Trophoblast cell (in vitro differentiated cells and primary cell): ENCODE data around the gene MAMLD1.

Source experiments
- DNase-seq, 2 donors: peaks; one replicate each; pipeline ENCODE4 v3.0.0-alpha.2; 2016
- H2AFZ ChIP-seq: 2 replicates; pipeline ENCODE4 v1.6.1; 2013; ENCODE audit warnings: low read length, moderate library complexity, mild to moderate bottlenecking; ENCODE audit not compliant: insufficient read depth, poor library complexity
- H2AK5ac ChIP-seq: 2 replicates; pipeline ENCODE4 v1.6.1; 2013; ENCODE audit warnings: mild to moderate bottlenecking, low read length
- H2BK120ac ChIP-seq: 2 replicates; pipeline ENCODE4 v1.6.1; 2013; ENCODE audit warnings: low read length, mild to moderate bottlenecking, moderate library complexity; ENCODE audit not compliant: insufficient read depth, poor library complexity
- H2BK12ac ChIP-seq: 2 replicates; pipeline ENCODE4 v1.6.1; 2013; ENCODE audit warnings: mild to moderate bottlenecking, low read length, moderate library complexity
- H2BK5ac ChIP-seq: 2 replicates; pipeline ENCODE4 v1.6.1; 2013; ENCODE audit warnings: low read length, low read depth, moderate library complexity, mild to moderate bottlenecking; ENCODE audit not compliant: poor library complexity
- H3K14ac ChIP-seq: 2 replicates; pipeline ENCODE4 v1.6.1; 2013; ENCODE audit warnings: mild to moderate bottlenecking, low read length
- H3K18ac ChIP-seq: 2 replicates; pipeline ENCODE4 v1.6.1; 2013; ENCODE audit warnings: mild to moderate bottlenecking, low read length
- H3K23ac ChIP-seq: 2 replicates; pipeline ENCODE4 v1.6.1; 2013; ENCODE audit warnings: low read length
- H3K27ac ChIP-seq: 2 replicates; pipeline ENCODE4 v1.5.1; 2013; ENCODE audit warnings: low read depth, mild to moderate bottlenecking, inconsistent platforms, low read length, moderate library complexity
- H3K27me3 ChIP-seq: 2 replicates; pipeline ENCODE4 v1.6.1; 2013; ENCODE audit warnings: inconsistent platforms, mild to moderate bottlenecking, low read length, moderate library complexity; ENCODE audit not compliant: insufficient read depth
- H3K36me3 ChIP-seq, 2 experiments: 1 replicate in 1 of 2; 2 replicates in 1 of 2; pipeline ENCODE4 v1.6.1; 2013; ENCODE audit warnings: low read length in 2 of 2, mild to moderate bottlenecking in 2 of 2, moderate library complexity in 1 of 2; ENCODE audit not compliant: insufficient read depth in 2 of 2, control insufficient read depth in 1 of 2
- H3K4ac ChIP-seq: 2 replicates; pipeline ENCODE4 v1.6.1; 2013; ENCODE audit warnings: low read depth, mild to moderate bottlenecking, low read length, moderate library complexity
- H3K4me1 ChIP-seq, 2 experiments: 1 replicate in 1 of 2; 2 replicates in 1 of 2; pipeline ENCODE4 v1.6.1; 2013; ENCODE audit warnings: low read length in 2 of 2, mild to moderate bottlenecking in 2 of 2, moderate library complexity in 1 of 2; ENCODE audit not compliant: insufficient read depth in 2 of 2, control insufficient read depth in 1 of 2
- H3K4me2 ChIP-seq: 2 replicates; pipeline ENCODE4 v1.6.1; 2013; ENCODE audit warnings: inconsistent platforms, mild to moderate bottlenecking, low read length, moderate library complexity
- H3K4me3 ChIP-seq: 2 replicates; pipeline ENCODE4 v1.5.1; 2013; ENCODE audit warnings: mild to moderate bottlenecking, low read depth, low read length, inconsistent platforms
- H3K79me1 ChIP-seq: one replicate; pipeline ENCODE4 v1.6.1; 2013; ENCODE audit warnings: low read length
- H3K79me2 ChIP-seq: 2 replicates; pipeline ENCODE4 v1.6.1; 2013; ENCODE audit warnings: low read length, mild to moderate bottlenecking; ENCODE audit not compliant: control insufficient read depth, insufficient read depth, poor library complexity
- H3K9ac ChIP-seq: 2 replicates; pipeline ENCODE4 v1.6.1; 2013; ENCODE audit warnings: mild to moderate bottlenecking, low read length
- H3K9me3 ChIP-seq: 2 replicates; pipeline ENCODE4 v1.6.1; 2013; ENCODE audit warnings: low read depth, mild to moderate bottlenecking, control low read depth, inconsistent platforms, low read length; ENCODE audit not compliant: insufficient read depth
- H4K12ac ChIP-seq: 2 replicates; pipeline ENCODE4 v1.6.1; 2013; ENCODE audit warnings: low read depth, mild to moderate bottlenecking, low read length, moderate library complexity
- H4K8ac ChIP-seq: 2 replicates; pipeline ENCODE4 v1.6.1; 2013; ENCODE audit warnings: low read depth, mild to moderate bottlenecking, low read length, moderate library complexity
- H4K91ac ChIP-seq: one replicate; pipeline ENCODE4 v1.6.1; 2013; ENCODE audit warnings: low read depth, mild to moderate bottlenecking, low read length, moderate library complexity
- WGBS: extraction: QIAGEN DNeasy Blood & Tissue Kit; methylation state at CpG from one replicate; pipeline ENCODE4 v1.1.7; 2013; ENCODE audit warnings: missing lambda C conversion rate; ENCODE audit not compliant: insufficient read length, insufficient coverage; ENCODE audit errors: extremely low coverage; 5-methylcytosine and 5-hydroxymethylcytosine counted together

Gene MAMLD1

DNA sequence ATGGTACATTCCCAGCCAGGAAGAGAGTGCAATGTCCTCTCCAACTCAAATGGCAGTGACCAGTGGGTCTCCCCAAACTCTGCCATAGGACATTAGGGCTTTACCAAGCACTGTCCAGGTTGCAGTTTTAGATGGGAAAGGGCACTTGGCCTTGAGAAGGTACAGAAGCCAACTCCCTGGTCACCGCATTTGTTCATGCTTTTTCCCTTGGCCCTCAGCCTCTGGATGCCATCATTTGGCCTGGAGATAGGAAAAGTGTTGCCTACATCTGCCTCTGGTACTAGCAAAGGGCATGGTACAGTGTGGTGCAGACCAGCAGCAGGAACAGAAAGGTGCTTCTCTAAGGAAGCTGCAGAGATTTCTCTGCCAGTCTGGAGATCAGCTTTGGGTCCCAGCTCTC lies 93.8 kb downstream of the MAMLD1 start:
- no peak overlapping the region for H2AK5ac ChIP-seq
- no peak for DNase-seq
- H3K9me3 ChIP-seq = no peaks in the 10 kb centered on the region
- H3K14ac ChIP-seq = no peak overlapping the region
- no peak overlapping the region for H3K4ac ChIP-seq
- no peak overlapping the region for H2BK5ac ChIP-seq
- H3K36me3 ChIP-seq = no peaks in the 10 kb centered on the region
- no peak overlapping the region for H3K9ac ChIP-seq
- no peaks in the 10 kb centered on the region for H3K4me1 ChIP-seq
- H2BK120ac ChIP-seq = no peak overlapping the region
- H3K79me1 ChIP-seq = no peaks in the 10 kb centered on the region
- H4K12ac ChIP-seq = no peak overlapping the region
- no peak overlapping the region for H3K4me2 ChIP-seq
- H3K4me3 ChIP-seq = no peak overlapping the region
- WGBS = no CpG with 5 or more reads among the region's 1 CpG
- H4K91ac ChIP-seq = no peak overlapping the region
- H3K27me3 ChIP-seq = no peaks in the 10 kb centered on the region
- H3K23ac ChIP-seq = no peak overlapping the region
- H3K18ac ChIP-seq = no peak overlapping the region
- H3K79me2 ChIP-seq = no peaks in the 10 kb centered on the region
- H2BK12ac ChIP-seq = no peak overlapping the region
- H4K8ac ChIP-seq = no peak overlapping the region
- no peak overlapping the region for H2AFZ ChIP-seq
- no peak overlapping the region for H3K27ac ChIP-seq

DNA sequence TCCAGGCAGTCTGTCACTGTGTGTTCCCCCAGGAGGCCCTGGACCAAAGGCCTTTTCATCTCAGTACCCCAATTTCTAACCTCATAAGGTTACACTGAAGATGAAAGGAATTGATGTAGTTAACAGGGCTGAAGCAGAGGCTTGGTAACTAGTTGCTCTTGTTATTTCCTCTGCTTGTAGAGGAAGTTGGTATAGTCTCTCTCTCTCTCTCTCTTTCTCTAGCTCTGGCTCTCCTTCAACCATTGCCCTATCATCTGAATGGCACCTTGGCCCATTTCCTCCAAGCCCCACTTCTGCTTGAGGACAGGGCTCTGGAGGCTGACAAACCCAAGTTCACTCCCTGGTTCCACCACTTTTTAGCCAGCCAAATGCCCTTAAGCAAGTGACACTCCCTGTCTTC lies 96.1 kb downstream of the MAMLD1 start:
- Histone ChIP-seq H2AFZ (no peak overlapping the region), H3K18ac (no peak overlapping the region), H3K4me3 (no peak overlapping the region), H2AK5ac (no peak overlapping the region), H2BK120ac (no peak overlapping the region), H2BK5ac (no peak overlapping the region), H3K4me2 (no peak overlapping the region), H3K9me3 (no peaks in the 10 kb centered on the region), H4K12ac (no peak overlapping the region), H3K4me1 (no peaks in the 10 kb centered on the region), H3K79me1 (no peaks in the 10 kb centered on the region), H3K36me3 (no peaks in the 10 kb centered on the region), H4K91ac (no peak overlapping the region), H3K14ac (no peak overlapping the region), H3K9ac (no peak overlapping the region), H3K79me2 (no peaks in the 10 kb centered on the region), H3K27me3 (no peaks in the 10 kb centered on the region), H4K8ac (no peak overlapping the region), H3K4ac (no peak overlapping the region), H3K27ac (no peak overlapping the region), H2BK12ac (no peak overlapping the region), H3K23ac (no peak overlapping the region)
- peak; percentile 44 to 68 for DNase-seq

DNA sequence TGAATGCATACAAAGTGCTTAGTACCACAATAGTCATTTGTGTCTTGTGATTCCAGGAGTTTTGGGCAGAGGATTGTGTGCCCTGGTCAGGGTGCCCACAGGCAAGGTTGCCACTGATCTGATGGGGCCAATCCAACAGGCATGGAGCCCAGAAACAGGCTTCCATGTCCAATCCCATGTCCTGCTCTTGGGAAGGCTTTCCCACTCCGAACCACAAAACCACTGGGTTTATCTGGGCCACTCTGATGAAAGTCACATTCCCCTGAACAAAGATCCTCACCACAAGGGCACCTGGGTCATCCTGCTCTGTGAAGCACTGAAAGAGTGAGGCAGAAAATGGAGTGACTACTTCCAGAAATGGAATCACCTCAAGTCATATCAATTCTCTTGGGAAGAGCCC lies 96.9 kb downstream of the MAMLD1 start:
- H2AFZ ChIP-seq = no peak overlapping the region
- H3K79me1 ChIP-seq = no peaks in the 10 kb centered on the region
- H3K4me3 ChIP-seq = no peak overlapping the region
- no peaks in the 10 kb centered on the region for H3K4me1 ChIP-seq
- no peak for DNase-seq
- no peak overlapping the region for H2BK120ac ChIP-seq
- WGBS = no CpG with 5 or more reads among the region's 1 CpG
- no peak overlapping the region for H4K8ac ChIP-seq
- no peak overlapping the region for H2AK5ac ChIP-seq
- H3K27me3 ChIP-seq = no peaks in the 10 kb centered on the region
- H3K9ac ChIP-seq = no peak overlapping the region
- no peak overlapping the region for H2BK5ac ChIP-seq
- no peaks in the 10 kb centered on the region for H3K79me2 ChIP-seq
- H3K4ac ChIP-seq = no peak overlapping the region
- H3K27ac ChIP-seq = no peak overlapping the region
- no peak overlapping the region for H3K14ac ChIP-seq
- H3K23ac ChIP-seq = no peak overlapping the region
- no peak overlapping the region for H4K91ac ChIP-seq
- no peak overlapping the region for H3K18ac ChIP-seq
- no peaks in the 10 kb centered on the region for H3K9me3 ChIP-seq
- H4K12ac ChIP-seq = no peak overlapping the region
- H3K36me3 ChIP-seq = no peaks in the 10 kb centered on the region
- H2BK12ac ChIP-seq = no peak overlapping the region
- no peak overlapping the region for H3K4me2 ChIP-seq

GRCh38 chrX:150460781-150461180 lies 97.7 kb downstream of the MAMLD1 start:
- H2BK5ac ChIP-seq = no peak overlapping the region
- no peak overlapping the region for H2BK120ac ChIP-seq
- H3K9ac ChIP-seq = no peak overlapping the region
- no peak overlapping the region for H4K12ac ChIP-seq
- no peak overlapping the region for H2AK5ac ChIP-seq
- H4K8ac ChIP-seq = no peak overlapping the region
- no peaks in the 10 kb centered on the region for H3K79me2 ChIP-seq
- H3K4me1 ChIP-seq = no peaks in the 10 kb centered on the region
- no peak overlapping the region for H3K4ac ChIP-seq
- H3K4me3 ChIP-seq = no peak overlapping the region
- no peak for DNase-seq
- H4K91ac ChIP-seq = no peak overlapping the region
- no peak overlapping the region for H3K4me2 ChIP-seq
- no peak overlapping the region for H3K23ac ChIP-seq
- no peak overlapping the region for H3K14ac ChIP-seq
- no peaks in the 10 kb centered on the region for H3K36me3 ChIP-seq
- H2AFZ ChIP-seq = no peak overlapping the region
- H2BK12ac ChIP-seq = no peak overlapping the region
- no peak overlapping the region for H3K27ac ChIP-seq
- H3K18ac ChIP-seq = no peak overlapping the region
- no peaks in the 10 kb centered on the region for H3K79me1 ChIP-seq
- no peaks in the 10 kb centered on the region for H3K9me3 ChIP-seq
- no CpG with 5 or more reads among the region's 3 CpGs for WGBS
- no peaks in the 10 kb centered on the region for H3K27me3 ChIP-seq

DNA sequence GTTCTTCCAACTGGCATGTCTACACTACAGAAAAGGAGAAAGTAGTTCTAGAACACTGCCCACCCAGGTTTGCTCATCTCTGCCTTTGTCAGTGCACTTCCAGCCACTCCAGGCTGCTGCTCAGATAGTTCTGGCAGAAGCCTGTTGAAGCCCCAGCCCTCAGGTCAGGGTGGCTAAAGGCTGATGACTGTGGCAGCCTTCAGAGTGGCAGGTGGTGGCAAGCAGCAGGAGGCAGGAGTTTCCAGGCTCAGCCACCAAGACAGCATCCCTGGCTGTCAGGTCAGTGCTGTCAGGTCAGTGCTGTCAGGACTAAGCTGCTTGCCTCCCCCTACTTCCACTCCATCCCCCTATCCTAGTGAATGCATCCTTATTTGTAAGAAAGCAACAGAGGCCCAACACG lies 100.4 kb downstream of the MAMLD1 start:
- Histone ChIP-seq H3K4me3 (no peak overlapping the region), H2AFZ (no peak overlapping the region), H3K9ac (no peak overlapping the region), H4K8ac (no peak overlapping the region), H3K4me2 (no peak overlapping the region), H3K36me3 (no peaks in the 10 kb centered on the region), H3K18ac (no peak overlapping the region), H3K14ac (no peak overlapping the region), H2AK5ac (no peak overlapping the region), H3K27ac (no peak overlapping the region), H4K91ac (no peak overlapping the region), H2BK5ac (no peak overlapping the region), H4K12ac (no peak overlapping the region), H3K79me2 (no peaks in the 10 kb centered on the region), H3K79me1 (no peaks in the 10 kb centered on the region), H3K9me3 (no peaks in the 10 kb centered on the region), H3K4me1 (no peaks in the 10 kb centered on the region), H2BK12ac (no peak overlapping the region), H3K27me3 (no peaks in the 10 kb centered on the region), H3K4ac (no peak overlapping the region), H2BK120ac (no peak overlapping the region), H3K23ac (no peak overlapping the region)
- WGBS = no CpG with 5 or more reads among the region's 1 CpG
- DNase-seq = no peak
